Measurements from ENCODE around the gene FBP2. TPM values are rescaled to one million over a fixed set of nuclear protein-coding genes. Genes with fewer than 3 reads are reported as not detected.
"Not testable (repeated sequence)": the region's sequence is repeated elsewhere in the genome, so short reads cannot be mapped to it uniquely, and the experiment has no call there.

Gene FBP2
- total RNA-seq, 2 donors from 2014 or later: not detected

GRCh38 chr9:94600258-94600657, 6.6 kb upstream of the FBP2 start:
- no peaks in the 10 kb centered on the region for H3K36me3 Mint-ChIP-seq (ENCODE audit: low read depth)
- ATAC-seq (no peak), DNase-seq (no peak)
- H3K9me3 ChIP-seq (ENCODE audit: control insufficient read depth, low read length, poor library complexity, severe bottlenecking): no peaks in the 10 kb centered on the region
- no peak overlapping the region for H3K4me3 Mint-ChIP-seq
- H3K27me3 Mint-ChIP-seq: peaks cover 6% of the 10 kb centered on the region
- H3K27ac Mint-ChIP-seq: no peak overlapping the region
- peaks cover 6% of the 10 kb centered on the region for H3K4me1 Mint-ChIP-seq

GRCh38 chr9:94599102-94599501, 5.5 kb upstream of the FBP2 start:
- DNase-seq: no peak
- Mint-ChIP-seq H3K4me1 (peaks cover 8% of the 10 kb centered on the region), H3K36me3 (ENCODE audit: low read depth) (no peaks in the 10 kb centered on the region), H3K27ac (no peak overlapping the region), H3K4me3 (no peak overlapping the region), H3K27me3 (peaks cover 17% of the 10 kb centered on the region)
- no peaks in the 10 kb centered on the region for H3K9me3 ChIP-seq (ENCODE audit: control insufficient read depth, low read length, poor library complexity, severe bottlenecking)
- ATAC-seq: no peak

GRCh38 chr9:94592683-94593082, 941 bp downstream of the FBP2 start:
- peaks cover 37% of the 10 kb centered on the region for H3K27me3 Mint-ChIP-seq
- ATAC-seq; H3K4me1 Mint-ChIP-seq; H3K36me3 Mint-ChIP-seq (ENCODE audit: low read depth); H3K9me3 ChIP-seq (ENCODE audit: control insufficient read depth, low read length, poor library complexity, severe bottlenecking); H3K4me3 Mint-ChIP-seq; DNase-seq; H3K27ac Mint-ChIP-seq: not testable (repeated sequence)

- Mint-ChIP-seq H3K27ac (no peak overlapping the region), H3K4me1 (peaks cover 4% of the 10 kb centered on the region), H3K4me3 (no peak overlapping the region), H3K27me3 (peaks cover 42% of the 10 kb centered on the region), H3K36me3 (ENCODE audit: low read depth) (no peaks in the 10 kb centered on the region)
- ATAC-seq: no peak
- DNase-seq: no peak
- no peaks in the 10 kb centered on the region for H3K9me3 ChIP-seq (ENCODE audit: control insufficient read depth, low read length, poor library complexity, severe bottlenecking)
Observed at GRCh38 chr9:94591876-94592275, 1.7 kb downstream of the FBP2 start.

- H3K9me3 ChIP-seq (ENCODE audit: control insufficient read depth, low read length, poor library complexity, severe bottlenecking); H3K36me3 Mint-ChIP-seq (ENCODE audit: low read depth); DNase-seq; H3K4me3 Mint-ChIP-seq; ATAC-seq; H3K27ac Mint-ChIP-seq; H3K4me1 Mint-ChIP-seq: not testable (repeated sequence)
- H3K27me3 Mint-ChIP-seq: peaks cover 45% of the 10 kb centered on the region
Observed at GRCh38 chr9:94591046-94591545, 2.5 kb downstream of the FBP2 start.

GRCh38 chr9:94588681-94589080, 4.9 kb downstream of the FBP2 start:
- ATAC-seq: no peak
- no peaks in the 10 kb centered on the region for H3K9me3 ChIP-seq (ENCODE audit: control insufficient read depth, low read length, poor library complexity, severe bottlenecking)
- Mint-ChIP-seq H3K27me3 (peaks cover 34% of the 10 kb centered on the region), H3K36me3 (ENCODE audit: low read depth) (no peaks in the 10 kb centered on the region), H3K4me1 (peaks cover 9% of the 10 kb centered on the region), H3K27ac (no peak overlapping the region), H3K4me3 (no peak overlapping the region)
- no peak for DNase-seq

- H3K36me3 Mint-ChIP-seq (ENCODE audit: low read depth): no peaks in the 10 kb centered on the region
- DNase-seq (no peak), ATAC-seq (no peak)
- H3K4me3 Mint-ChIP-seq: peak overlapping the region; percentile 58
- H3K4me1 Mint-ChIP-seq: peaks cover 9% of the 10 kb centered on the region
- H3K27ac Mint-ChIP-seq: no peak overlapping the region
- H3K27me3 Mint-ChIP-seq: peaks cover 27% of the 10 kb centered on the region
- H3K9me3 ChIP-seq (ENCODE audit: control insufficient read depth, low read length, poor library complexity, severe bottlenecking): no peaks in the 10 kb centered on the region
Observed at GRCh38 chr9:94586814-94587213, 6.8 kb downstream of the FBP2 start.

GRCh38 chr9:94586316-94586715, 7.3 kb downstream of the FBP2 start:
- DNase-seq (no peak), ATAC-seq (no peak)
- Mint-ChIP-seq H3K36me3 (ENCODE audit: low read depth) (no peaks in the 10 kb centered on the region), H3K27ac (no peak overlapping the region), H3K4me1 (peaks cover 9% of the 10 kb centered on the region), H3K4me3 (peak overlapping the region; percentile 58), H3K27me3 (peaks cover 27% of the 10 kb centered on the region)
- no peaks in the 10 kb centered on the region for H3K9me3 ChIP-seq (ENCODE audit: control insufficient read depth, low read length, poor library complexity, severe bottlenecking)

- no peak overlapping the region for H3K4me3 Mint-ChIP-seq
- no peaks in the 10 kb centered on the region for H3K36me3 Mint-ChIP-seq (ENCODE audit: low read depth)
- peak; percentile 83 for ATAC-seq
Observed at GRCh38 chr9:94584555-94584954, 9.1 kb downstream of the FBP2 start.

GRCh38 chr9:94581728-94582127, 11.9 kb downstream of the FBP2 start:
- Mint-ChIP-seq H3K27me3 (peaks cover 8% of the 10 kb centered on the region), H3K27ac (no peak overlapping the region), H3K4me3 (no peak overlapping the region), H3K36me3 (ENCODE audit: low read depth) (no peaks in the 10 kb centered on the region), H3K4me1 (peaks cover 9% of the 10 kb centered on the region)
- DNase-seq (no peak), ATAC-seq (no peak)
- H3K9me3 ChIP-seq (ENCODE audit: control insufficient read depth, low read length, poor library complexity, severe bottlenecking): no peaks in the 10 kb centered on the region

More at GRCh38 chr9:94584555-94584954, 9.1 kb downstream of the FBP2 start:
- no peaks in the 10 kb centered on the region for H3K9me3 ChIP-seq (ENCODE audit: control insufficient read depth, low read length, poor library complexity, severe bottlenecking)
- DNase-seq: no peak
- no peak overlapping the region for H3K27ac Mint-ChIP-seq
- H3K27me3 Mint-ChIP-seq: peaks cover 27% of the 10 kb centered on the region
- H3K4me1 Mint-ChIP-seq: peaks cover 9% of the 10 kb centered on the region

GRCh38 chr9:94577571-94577970, 16.1 kb downstream of the FBP2 start:
- no peak for DNase-seq
- Mint-ChIP-seq H3K27me3 (peaks cover 17% of the 10 kb centered on the region), H3K4me3 (no peak overlapping the region), H3K36me3 (ENCODE audit: low read depth) (no peaks in the 10 kb centered on the region), H3K27ac (no peak overlapping the region), H3K4me1 (peaks cover 2% of the 10 kb centered on the region)
- no peak for ATAC-seq
- no peaks in the 10 kb centered on the region for H3K9me3 ChIP-seq (ENCODE audit: control insufficient read depth, low read length, poor library complexity, severe bottlenecking)

GRCh38 chr9:94577036-94577435, 16.6 kb downstream of the FBP2 start:
- no peak overlapping the region for H3K27ac Mint-ChIP-seq

GRCh38 chr9:94576131-94576530, 17.5 kb downstream of the FBP2 start:
- DNase-seq (no peak), ATAC-seq (no peak)
- Mint-ChIP-seq H3K4me1 (peaks cover 2% of the 10 kb centered on the region), H3K4me3 (peak overlapping the region; percentile 25), H3K27ac (no peak overlapping the region), H3K27me3 (peaks cover 27% of the 10 kb centered on the region), H3K36me3 (ENCODE audit: low read depth) (no peaks in the 10 kb centered on the region)
- H3K9me3 ChIP-seq (ENCODE audit: control insufficient read depth, low read length, poor library complexity, severe bottlenecking): no peaks in the 10 kb centered on the region

More at GRCh38 chr9:94577036-94577435, 16.6 kb downstream of the FBP2 start:
- peaks cover 21% of the 10 kb centered on the region for H3K27me3 Mint-ChIP-seq
- H3K4me1 Mint-ChIP-seq: peaks cover 2% of the 10 kb centered on the region
- no peak overlapping the region for H3K4me3 Mint-ChIP-seq
- no peaks in the 10 kb centered on the region for H3K9me3 ChIP-seq (ENCODE audit: control insufficient read depth, low read length, poor library complexity, severe bottlenecking)
- ATAC-seq (no peak), DNase-seq (no peak)
- no peaks in the 10 kb centered on the region for H3K36me3 Mint-ChIP-seq (ENCODE audit: low read depth)

- Mint-ChIP-seq H3K36me3 (ENCODE audit: low read depth) (no peaks in the 10 kb centered on the region), H3K4me3 (no peak overlapping the region), H3K27me3 (peaks cover 27% of the 10 kb centered on the region), H3K4me1 (no peaks in the 10 kb centered on the region), H3K27ac (no peak overlapping the region)
- ATAC-seq (no peak), DNase-seq (no peak)
- no peaks in the 10 kb centered on the region for H3K9me3 ChIP-seq (ENCODE audit: control insufficient read depth, low read length, poor library complexity, severe bottlenecking)
Observed at GRCh38 chr9:94568972-94569712, 24.5 kb downstream of the FBP2 start.

Measured in T-helper 17 cell (primary cell).